ENCODE data around the gene OPA1.

The OPA1 gene

DNA sequence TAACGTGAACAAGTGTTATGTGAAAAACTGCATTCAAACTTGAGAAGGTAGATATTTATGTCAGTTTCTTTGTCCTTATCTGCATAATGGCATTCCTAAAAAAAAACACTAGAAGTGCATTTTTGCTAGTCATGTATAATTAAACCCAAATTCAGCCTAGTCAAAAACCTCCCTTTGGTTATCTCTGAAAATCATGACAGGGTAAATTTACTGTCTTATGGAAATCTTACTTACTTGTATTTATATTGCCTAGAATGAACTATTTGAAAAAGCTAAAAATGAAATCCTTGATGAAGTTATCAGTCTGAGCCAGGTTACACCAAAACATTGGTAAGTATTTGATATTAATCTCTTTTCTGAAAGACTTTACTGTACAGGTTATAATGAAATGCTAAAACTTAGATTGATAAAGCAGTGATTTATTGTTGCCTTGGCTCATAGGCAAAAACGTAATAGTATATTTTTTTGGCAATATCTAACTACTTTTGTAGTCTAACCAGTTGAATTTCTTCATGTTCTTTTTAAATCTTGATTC, 55.6 kb downstream of the OPA1 start:
- DNase-seq (ENCODE audit: low read depth in 3 of 3): no peak

DNA sequence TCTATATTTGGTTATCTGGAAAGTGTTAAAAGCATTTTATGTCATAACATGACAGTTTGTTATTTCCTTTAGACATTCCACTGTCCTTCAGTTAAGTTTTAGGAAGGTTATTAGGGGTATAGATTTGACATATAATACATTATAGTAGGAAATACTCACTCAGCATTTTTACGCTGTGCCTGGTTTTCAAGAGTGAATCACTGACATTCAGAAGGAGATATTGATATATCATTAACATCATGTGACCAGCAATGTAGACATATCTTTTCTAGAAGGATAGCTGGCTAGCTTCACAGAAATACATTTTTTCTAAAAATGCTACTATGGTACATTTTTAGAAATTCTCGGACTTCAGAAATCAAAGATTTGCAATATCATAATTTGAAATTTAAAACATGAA, 57.6 kb downstream of the OPA1 start:
- DNase-seq (ENCODE audit: low read depth in 3 of 3): no peak

GRCh38 chr3:193655831-193656433, 62.9 kb downstream of the OPA1 start:
- no peak for DNase-seq (ENCODE audit: low read depth in 3 of 3)

DNA sequence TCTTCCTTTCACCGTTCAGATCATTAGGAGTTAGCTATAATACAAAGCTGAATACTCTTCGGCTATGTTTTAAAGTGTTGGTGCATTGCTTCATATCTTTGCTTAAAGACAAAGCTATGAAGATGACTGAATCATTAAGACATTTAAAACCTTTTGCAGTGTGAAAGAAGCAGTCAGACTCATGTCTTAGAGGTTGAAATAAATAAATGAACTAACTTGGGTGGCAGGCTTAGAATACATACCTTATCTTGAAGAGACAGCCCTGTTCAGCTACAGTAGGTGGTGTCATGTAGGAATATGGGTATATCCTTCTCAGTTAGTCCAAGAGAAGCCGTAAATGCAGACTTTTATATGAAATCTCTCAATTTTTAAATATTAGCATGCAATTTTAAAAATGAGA, 63.4 kb downstream of the OPA1 start:
- DNase-seq (ENCODE audit: low read depth in 3 of 3): no peak

DNA sequence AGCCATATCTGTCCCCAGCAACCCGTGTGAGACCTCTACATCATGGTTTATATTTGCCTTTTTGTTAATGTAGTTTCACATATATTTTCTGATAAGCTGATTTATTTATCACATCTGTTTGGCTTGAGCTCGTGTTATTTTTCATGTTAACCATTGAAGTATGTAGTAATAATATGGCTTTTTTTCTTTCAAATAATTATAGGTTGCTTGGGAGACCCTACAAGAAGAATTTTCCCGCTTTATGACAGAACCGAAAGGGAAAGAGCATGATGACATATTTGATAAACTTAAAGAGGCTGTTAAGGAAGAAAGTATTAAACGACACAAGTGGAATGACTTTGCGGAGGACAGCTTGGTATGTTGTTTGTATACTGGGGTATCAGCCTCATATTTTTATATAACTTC, 63.9 kb downstream of the OPA1 start:
- DNase-seq (ENCODE audit: low read depth in 3 of 3): no peak

DNA sequence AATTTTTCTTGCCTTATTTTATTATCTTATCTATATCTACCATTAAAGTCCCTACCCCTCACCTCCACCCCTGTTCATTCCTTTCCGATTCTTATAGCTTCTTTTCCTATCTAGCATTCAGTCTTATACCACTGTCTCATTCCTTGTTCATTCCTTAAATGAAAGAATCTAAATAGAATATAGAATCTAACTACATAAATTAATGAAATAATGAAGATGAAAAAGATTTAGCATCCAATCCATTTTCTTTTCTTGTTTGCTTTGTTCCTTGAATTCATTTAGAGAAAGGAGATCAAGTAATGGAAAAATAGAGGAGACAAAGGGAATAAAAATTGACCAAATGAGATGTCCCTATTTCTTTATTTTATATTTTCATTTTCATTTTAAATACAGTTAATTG, 67.2 kb downstream of the OPA1 start:
- DNase-seq (ENCODE audit: low read depth in 3 of 3): no peak

DNA sequence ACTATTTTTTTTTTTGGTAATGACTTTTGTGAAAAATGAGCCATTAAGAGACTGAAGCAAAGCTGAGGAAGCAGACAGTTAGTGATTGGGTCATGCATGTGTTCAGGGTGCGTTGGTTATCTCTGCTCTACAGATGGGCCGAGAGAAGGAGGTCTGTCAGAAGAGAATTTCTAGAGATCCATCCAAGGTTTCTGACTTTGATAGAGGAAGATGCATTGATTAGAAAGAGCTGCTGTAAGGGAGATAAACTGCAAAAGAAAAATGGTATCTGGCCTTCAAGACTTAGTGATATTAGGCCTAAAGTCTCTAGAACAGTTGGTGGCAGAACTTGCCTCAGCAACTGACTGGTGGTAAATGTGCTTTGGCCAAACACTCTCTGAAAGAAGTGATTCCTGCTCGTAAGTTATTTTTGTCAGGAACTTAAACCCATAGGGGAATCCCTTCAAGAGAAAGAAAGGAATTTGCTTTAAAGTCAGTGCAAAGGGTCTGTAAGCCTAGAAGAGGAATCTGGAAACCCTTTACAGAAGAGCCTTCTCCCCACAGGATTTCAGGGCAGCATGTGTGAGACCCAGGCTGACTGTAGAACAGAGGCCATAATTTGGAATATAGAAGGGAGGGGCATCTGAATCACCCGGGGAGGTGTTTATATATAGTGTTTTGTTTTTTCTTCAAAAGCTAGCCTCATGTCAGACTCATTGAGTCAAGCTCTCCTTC, 67.8 kb downstream of the OPA1 start:
- DNase-seq (ENCODE audit: low read depth in 3 of 3): no peak

DNA sequence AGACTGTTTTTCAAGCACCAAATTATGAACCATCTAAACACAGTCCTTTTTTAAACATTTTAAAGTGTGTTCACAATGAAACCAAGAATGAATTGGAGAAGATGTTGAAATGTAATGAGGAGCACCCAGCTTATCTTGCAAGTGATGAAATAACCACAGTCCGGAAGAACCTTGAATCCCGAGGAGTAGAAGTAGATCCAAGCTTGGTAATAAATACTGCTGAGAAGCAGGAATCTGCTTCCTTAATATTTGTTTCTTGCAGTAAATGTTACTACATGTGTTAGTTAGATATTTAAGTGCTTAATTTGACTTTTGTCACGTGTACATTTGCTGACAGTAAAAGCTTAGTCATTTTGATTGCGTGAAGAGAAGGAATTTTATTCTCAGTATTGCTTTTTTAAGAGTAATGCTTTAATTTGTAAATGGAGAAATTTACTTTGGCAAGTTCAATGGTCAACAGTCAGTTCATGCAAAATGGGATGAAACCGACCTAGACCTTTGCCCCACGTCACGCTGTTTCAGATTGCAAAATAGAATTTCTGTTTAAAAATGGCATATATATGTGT, 69.8 kb downstream of the OPA1 start:
- DNase-seq (ENCODE audit: low read depth in 3 of 3): no peak

DNA sequence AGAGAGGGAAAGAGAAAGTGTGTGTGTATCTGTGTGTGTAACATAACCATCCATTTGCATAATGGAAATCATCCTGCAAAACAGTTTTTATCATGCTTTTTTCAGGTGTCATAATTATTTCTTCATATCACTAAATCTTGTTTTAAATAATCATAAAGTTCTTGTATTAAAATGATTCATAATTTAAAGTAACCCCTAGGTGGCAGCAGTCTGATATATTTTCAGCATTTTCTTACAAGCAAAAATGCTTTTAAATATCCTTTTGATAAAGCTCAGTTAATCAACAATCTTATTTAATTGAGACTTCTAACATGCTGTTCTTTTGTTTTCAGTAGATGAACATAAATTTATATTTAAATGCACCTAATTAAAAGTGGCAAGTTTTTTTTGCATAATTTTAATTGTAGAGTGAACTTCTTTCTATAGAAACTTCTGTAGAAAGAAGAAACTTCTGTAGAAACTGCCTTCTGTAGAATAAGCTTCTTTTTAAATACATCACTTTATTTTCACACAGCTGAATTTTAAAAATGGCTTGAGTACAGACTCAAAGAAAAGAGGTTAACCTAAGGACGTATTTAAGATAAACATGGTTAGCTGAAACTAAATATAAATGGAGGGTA, 72.5 kb downstream of the OPA1 start:
- no peak for DNase-seq (ENCODE audit: low read depth in 3 of 3)

DNA sequence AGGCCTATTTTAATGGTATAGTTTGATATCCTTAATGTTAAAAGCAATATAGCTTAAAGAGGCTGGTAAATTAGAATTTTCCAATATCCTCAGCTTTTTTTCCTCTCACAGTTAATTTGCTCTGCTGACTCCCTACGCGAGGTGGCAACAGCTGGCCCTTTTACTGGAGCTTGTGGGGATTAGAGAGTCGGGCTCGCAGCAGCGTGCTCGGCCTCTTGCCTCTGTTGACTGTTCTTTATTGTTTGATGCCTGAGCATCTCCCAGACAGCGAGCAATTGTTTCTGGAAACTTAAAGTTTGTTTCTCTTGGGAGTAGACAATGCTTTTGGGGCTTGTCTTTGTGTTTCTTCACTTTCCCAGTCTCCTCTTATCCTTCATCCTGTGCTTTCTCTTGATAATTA, 80.8 kb downstream of the OPA1 start:
- no peak for DNase-seq (ENCODE audit: low read depth in 3 of 3)

DNA sequence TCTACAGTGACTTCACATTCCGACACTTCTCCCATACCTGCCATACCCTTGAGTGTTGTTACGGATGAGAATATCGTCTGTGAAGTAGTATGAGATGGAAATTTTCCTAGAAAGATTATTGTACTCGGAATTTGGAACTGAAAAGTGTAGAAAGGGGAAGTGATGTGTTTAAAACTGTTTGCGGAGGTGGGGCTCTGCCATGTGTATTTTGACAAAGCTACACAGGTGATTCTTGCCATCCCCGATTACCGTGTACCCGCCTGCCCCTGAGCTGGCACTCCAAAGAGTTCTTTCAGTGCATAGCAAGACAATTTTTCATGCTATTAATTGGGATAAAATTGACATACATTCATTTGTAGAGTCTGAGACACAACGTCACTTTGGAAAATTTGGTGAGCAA, 81.7 kb downstream of the OPA1 start:
- DNase-seq (ENCODE audit: low read depth in 3 of 3): no peak

GRCh38 chr3:193677734-193678133, 84.7 kb downstream of the OPA1 start:
- no peak for DNase-seq (ENCODE audit: low read depth in 3 of 3)

DNA sequence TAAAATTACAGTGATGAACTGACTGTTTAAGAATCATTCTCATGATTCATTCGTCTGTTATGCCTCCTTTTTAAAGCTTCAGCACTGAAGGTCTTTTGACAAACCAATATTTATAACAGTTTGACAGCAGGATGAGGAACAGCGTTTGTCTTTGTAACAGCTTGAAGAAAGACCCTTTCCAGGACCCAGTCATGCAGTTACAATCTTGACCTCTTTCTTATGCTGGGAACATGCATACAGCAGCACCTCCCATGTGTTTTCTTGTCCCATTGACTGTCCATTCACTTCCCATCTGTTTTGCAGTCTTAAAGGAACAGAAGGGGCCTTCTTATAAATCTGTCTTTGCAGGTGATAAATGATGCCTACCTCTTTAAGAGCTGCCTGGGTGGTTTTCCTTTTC, 87.2 kb downstream of the OPA1 start:
- no peak for DNase-seq (ENCODE audit: low read depth in 3 of 3)

GRCh38 chr3:193681631-193682030, 88.6 kb downstream of the OPA1 start:
- DNase-seq (ENCODE audit: low read depth in 3 of 3): no peak

DNA sequence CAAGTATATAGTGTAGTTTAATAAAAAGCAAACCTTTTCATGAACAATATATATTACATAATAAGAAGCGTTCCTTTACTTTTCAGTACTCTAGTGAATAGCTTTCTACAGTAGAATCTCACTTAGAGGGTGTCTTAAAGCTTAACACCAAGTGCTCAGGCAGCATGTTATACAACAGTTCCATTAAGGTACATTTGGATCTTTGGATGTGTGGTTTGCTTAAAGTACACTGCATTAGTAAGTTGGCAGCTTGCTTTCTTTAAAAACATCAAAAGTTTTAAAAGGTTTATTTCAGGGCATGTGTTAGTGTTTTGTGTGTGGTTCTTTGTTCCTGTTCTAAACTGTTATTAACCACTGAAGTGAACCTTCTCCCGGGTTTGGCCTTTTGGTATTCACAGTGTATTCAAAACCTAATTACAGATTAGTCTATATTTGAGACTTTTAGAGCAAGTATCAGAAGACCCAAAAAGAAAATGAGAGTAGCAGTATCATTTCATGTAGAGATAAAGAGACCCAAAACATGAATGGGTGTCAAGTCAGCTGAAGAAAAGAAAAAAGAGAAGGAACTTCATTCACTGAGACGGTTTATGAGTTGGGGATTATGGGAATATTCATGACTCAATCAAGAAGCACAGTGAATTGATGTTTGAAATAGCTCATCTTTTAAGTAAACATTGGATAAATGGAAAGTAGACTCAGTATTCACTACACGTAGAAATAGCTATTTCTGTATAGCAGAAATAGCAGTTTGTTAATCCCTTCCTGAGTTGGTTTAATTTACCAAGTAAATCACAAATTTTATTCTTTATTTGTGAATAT, 93.9 kb downstream of the OPA1 start:
- DNase-seq (ENCODE audit: low read depth in 3 of 3): no peak

DNA sequence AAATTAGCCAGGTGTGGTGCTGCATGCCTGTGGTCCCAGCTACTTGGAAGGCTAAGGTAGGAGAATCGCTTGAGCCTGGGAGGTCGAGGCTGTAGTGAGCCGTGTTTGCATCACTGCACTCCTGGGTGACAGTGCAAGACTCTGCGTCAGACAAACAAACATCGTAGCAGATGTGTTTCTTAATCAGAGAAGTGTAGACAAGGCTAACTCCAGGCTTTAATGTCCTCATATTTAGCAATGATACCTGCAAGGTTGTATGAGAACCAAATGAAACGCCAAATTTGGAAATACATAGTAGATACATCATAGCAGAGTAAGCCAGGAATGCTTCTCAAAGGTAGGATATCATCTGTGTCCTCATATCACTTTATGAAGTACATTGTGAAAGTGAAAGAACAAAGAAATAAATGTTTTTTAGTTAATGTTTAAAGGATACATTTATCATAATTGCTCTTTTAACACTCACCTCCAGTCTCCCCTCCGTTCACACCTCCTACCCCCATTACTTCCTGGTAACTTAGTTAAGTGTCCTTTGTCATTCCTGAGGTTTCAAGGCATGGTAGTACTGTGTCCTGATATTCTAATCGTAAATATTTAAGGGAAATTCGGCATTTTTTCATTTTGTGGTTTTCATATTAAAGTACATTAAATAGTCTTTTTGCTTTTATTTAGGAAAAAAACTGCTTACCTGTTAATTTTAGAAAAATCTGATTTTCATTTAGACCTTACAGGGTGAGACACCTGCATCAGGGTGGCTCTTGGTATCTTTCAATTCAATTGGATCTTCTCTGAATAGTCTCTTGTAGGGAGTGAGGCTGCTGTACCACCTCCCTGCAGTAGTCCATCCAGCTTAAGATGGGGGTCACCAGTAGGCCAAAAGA, 96.1 kb downstream of the OPA1 start:
- DNase-seq (ENCODE audit: low read depth in 3 of 3): no peak

DNA sequence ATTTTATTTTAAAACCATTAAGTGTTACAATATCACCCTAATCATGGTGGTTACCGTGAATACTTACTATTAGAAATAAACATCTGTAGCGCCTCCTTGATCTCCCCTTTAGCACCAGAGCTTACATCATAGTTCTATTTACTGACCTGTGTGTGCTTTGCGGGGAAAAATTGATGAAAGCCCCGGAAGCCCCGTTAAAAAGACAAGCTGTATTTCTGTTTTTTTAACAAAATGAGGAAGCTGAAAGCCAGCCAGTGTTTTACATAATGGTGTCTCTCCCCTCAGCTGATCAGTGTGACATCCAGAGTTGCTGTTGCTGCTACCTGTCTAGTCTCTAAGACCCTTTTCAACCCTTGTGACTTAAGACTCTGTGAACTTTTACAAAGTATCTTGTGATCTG, 100.8 kb downstream of the OPA1 start:
- DNase-seq (ENCODE audit: low read depth in 3 of 3): no peak

DNA sequence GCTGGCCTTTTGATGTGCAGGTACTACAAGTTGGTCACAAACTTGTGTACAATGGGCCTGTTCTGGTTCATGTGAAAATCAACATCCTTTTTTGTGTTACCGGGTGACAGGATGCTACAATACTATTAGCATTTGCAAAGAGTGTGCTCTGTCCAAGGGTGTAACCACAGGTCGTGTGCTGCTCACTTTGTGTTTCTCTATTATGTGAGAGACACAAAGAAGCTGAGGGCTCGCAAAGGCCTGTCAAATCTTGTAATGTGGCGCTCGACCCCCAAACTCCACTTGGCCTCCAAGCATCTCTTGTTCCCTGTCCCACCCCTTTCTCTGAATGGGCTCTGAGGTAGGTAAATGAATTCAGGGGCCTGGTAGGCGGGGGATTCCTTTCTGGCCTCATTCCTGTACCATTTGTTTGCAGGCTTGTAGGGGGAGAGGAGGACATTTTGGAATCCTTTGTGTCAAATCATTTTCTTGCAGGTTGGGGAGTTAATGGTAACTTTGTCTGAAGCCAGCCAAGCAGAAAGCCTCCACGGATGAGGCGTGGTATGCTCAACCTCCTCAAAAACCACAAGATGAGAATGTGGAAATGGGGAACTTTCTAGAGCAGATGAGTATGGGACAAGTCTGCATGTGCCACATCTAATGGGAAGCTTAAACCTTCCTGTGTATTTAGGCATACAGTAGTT, 109.1 kb downstream of the OPA1 start:
- DNase-seq (ENCODE audit: low read depth in 3 of 3): no peak

- no peak for DNase-seq (ENCODE audit: low read depth in 3 of 3)
Observed at GRCh38 chr3:193702967-193703366, 110.0 kb downstream of the OPA1 start.

GRCh38 chr3:193704431-193704830, 111.4 kb downstream of the OPA1 start:
- no peak for DNase-seq (ENCODE audit: low read depth in 3 of 3)
